GM21723 (cell line): ENCODE measurements around the gene ESRRG.

ENCODE experiments used
- ATAC-seq: cut with Tn5 transposase; IDR thresholded peaks from one replicate; pipeline ENCODE4 v1.9.1; 2021; ENCODE audit warnings: mild to moderate bottlenecking, moderate library complexity; ENCODE audit not compliant: unreplicated experiment

ESRRG gene

DNA sequence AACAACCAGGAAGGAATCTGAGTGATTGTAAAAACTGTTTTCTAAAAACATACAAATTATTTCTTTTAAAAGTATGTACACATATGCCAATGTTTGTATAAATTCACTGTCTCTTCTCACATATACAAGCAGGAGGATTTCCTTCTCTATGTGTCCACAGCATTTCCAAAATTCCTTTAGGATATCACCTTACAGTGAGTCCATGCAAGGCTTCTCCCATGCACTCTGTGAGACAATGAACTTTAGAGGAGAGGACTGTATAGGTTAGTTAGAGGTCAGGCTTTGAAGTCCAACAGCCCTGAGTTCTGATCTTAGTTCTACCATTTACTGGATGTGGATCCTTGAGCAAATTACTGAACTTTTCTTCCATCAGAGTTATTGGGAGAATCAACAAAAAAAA, 265.9 kb downstream of the ESRRG start:
- ATAC-seq, result no peak

DNA sequence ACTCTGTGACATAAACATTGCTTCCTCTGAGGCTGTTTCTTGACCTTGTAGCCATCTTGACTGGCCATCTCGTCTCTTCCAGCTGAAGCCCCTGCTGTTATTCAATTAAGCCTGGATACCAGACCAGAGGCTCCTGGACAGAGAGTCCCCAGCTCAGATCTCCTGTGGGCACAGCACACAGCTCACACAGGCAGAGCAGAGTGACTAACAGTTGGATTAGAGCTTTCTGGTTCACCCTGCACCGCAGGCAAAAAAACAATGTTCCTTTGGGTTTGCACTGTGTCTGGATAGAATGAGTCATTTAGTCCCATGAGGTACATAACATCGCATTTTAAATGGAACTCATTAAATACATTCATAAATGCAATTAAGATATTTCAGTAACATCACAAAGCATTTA, 266.5 kb downstream of the ESRRG start:
- ATAC-seq, result no peak

DNA sequence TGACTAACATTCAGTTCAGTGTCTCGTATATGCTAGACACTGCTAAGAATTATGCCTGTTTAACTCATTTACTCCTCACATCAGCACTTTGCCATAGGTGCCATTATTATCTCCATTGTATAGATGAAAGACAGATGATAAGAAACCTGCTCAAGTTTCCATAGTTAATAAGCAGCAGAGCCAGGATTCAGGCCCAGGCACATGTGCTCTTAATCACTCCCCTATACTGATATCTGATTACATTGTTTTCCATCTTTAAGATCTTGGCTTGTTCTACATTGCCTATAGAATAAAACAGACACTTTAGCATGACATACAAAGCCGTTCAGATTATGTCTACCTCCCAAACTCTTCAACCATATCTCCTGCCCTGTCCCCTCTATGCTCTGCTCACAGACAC, 269.5 kb downstream of the ESRRG start:
- no peak for ATAC-seq
